ENCODE measurements around the gene IGF1R.
"Not testable (repeated sequence)": the region's sequence is repeated elsewhere in the genome, so short reads cannot be mapped to it uniquely, and the experiment has no call there.

The IGF1R gene
- 99.8 reads per million, percentile 82 among the genes with 10 or more reads in this experiment for total RNA-seq

- peak; percentile 62 for DNase-seq
Observed at GRCh38 chr15:98647774-98648653, at the start of gene IGF1R. Gene IGF1R (plus strand): TSS chr15:98648539. CDS start chr15:98649582, 1,043 bp downstream.

GRCh38 chr15:98599909-98600691, 48.2 kb upstream of the IGF1R start:
- DNase-seq: no peak

- no peak for DNase-seq
Observed at GRCh38 chr15:98604983-98605382, 43.4 kb upstream of the IGF1R start.

GRCh38 chr15:98609144-98609852, 39.0 kb upstream of the IGF1R start:
- no peak for DNase-seq

GRCh38 chr15:98610991-98611390, 37.3 kb upstream of the IGF1R start:
- DNase-seq: no peak

GRCh38 chr15:98611808-98612207, 36.5 kb upstream of the IGF1R start:
- DNase-seq: no peak

GRCh38 chr15:98612490-98613110, 35.7 kb upstream of the IGF1R start:
- DNase-seq: no peak

GRCh38 chr15:98614681-98615080, 33.7 kb upstream of the IGF1R start:
- DNase-seq: no peak

GRCh38 chr15:98616397-98616796, 31.9 kb upstream of the IGF1R start:
- DNase-seq: no peak

- no peak for DNase-seq
Observed at GRCh38 chr15:98617328-98617980, 30.9 kb upstream of the IGF1R start.

- not testable (repeated sequence) for DNase-seq
Observed at GRCh38 chr15:98618576-98618975, 29.8 kb upstream of the IGF1R start.

- no peak for DNase-seq
Observed at GRCh38 chr15:98620020-98620419, 28.3 kb upstream of the IGF1R start.

GRCh38 chr15:98621021-98621420, 27.3 kb upstream of the IGF1R start:
- no peak for DNase-seq

GRCh38 chr15:98625614-98626013, 22.7 kb upstream of the IGF1R start:
- DNase-seq: no peak

GRCh38 chr15:98626153-98626552, 22.2 kb upstream of the IGF1R start:
- DNase-seq: no peak

- no peak for DNase-seq
Observed at GRCh38 chr15:98628216-98628615, 20.1 kb upstream of the IGF1R start.

GRCh38 chr15:98635848-98636247, 12.5 kb upstream of the IGF1R start:
- DNase-seq: no peak

- no peak for DNase-seq
Observed at GRCh38 chr15:98643115-98643514, 5.2 kb upstream of the IGF1R start.

- no peak for DNase-seq
Observed at GRCh38 chr15:98646546-98647025, 1.8 kb upstream of the IGF1R start.

GRCh38 chr15:98647026-98647773, 1.1 kb upstream of the IGF1R start:
- DNase-seq: peak; percentile 34

Data from effector CD4-positive, alpha-beta T cell (primary cell).